K562 (cell line): ENCODE measurements around the gene ERMN. TPM values are rescaled to one million over a fixed set of nuclear protein-coding genes. Genes with fewer than 3 reads are reported as not detected.

Experiments used
- ATAC-seq: fragments of 200-7000 bp; cut with Tn5 transposase; 3 replicates; pipeline ENCODE4 v1.9.1; 2020; ENCODE audit warnings: moderate library complexity
- BruUV-seq: library from RNA; stranded (reverse); fragments of 400-500 nt; replicated peaks from 2 replicates; lab custom pipeline; 2021; lab: Mats Ljungman, UMichigan
- CTCF ChIA-PET: fragments of 300-600 bp; formaldehyde crosslinking; extraction: SDS; loops from one replicate; lab custom pipeline; 2021; ENCODE audit warnings: low intra/inter-chr PET ratio; lab: Yijun Ruan, JAX
- POLR2A ChIA-PET: fragments of 300-600, 350-650 bp; sonication (Branson Sonifier 250); formaldehyde crosslinking; extraction: SDS; loops from one replicate; lab custom pipeline; 2021; ENCODE audit warnings: antibody characterized with exemption, inconsistent platforms; lab: Yijun Ruan, JAX
- DNase-seq, 4 experiments: peaks; one replicate each; pipeline versions ENCODE4 v3.0.0 to v3.0.0-alpha.2; 2011 to 2018; ENCODE audit warnings: low spot score in 3 of 4, mixed read lengths in 3 of 4; ENCODE audit errors: extremely low read depth in 1 of 4
- FAIRE-seq: peaks from 2 replicates; lab custom pipeline; 2011; peaks lifted over from hg19 to GRCh38; lab: Jason Lieb, UNC
- H2AFZ ChIP-seq: 2 replicates; pipeline ENCODE4 v1.6.0; 2011; ENCODE audit warnings: low read depth, low read length, control low read depth, inconsistent platforms
- H3K27ac ChIP-seq: fragments of 200-600 bp; 3 replicates; pipeline ENCODE4 v1.8.0; 2011; ENCODE audit warnings: low read depth, mild to moderate bottlenecking, control low read depth, inconsistent platforms, low read length, moderate library complexity, mixed read lengths; ENCODE audit errors: extremely low read depth
- H3K27me3 ChIP-seq, 2 experiments: fragments of 300-600 bp in 1 of 2; 2 replicates in 1 of 2; 3 replicates in 1 of 2; pipeline versions ENCODE4 v1.6.0 to v1.8.0; 2011; ENCODE audit warnings: inconsistent platforms in 2 of 2, low read length in 2 of 2, mild to moderate bottlenecking in 1 of 2, mixed read lengths in 1 of 2, moderate library complexity in 1 of 2; ENCODE audit not compliant: control insufficient read depth in 2 of 2, insufficient read depth in 2 of 2
- H3K36me3 ChIP-seq: fragments of 300-600 bp; 3 replicates; pipeline ENCODE4 v1.8.0; 2011; ENCODE audit warnings: mild to moderate bottlenecking, low read length, inconsistent platforms; ENCODE audit not compliant: control insufficient read depth, insufficient read depth
- H3K4me1 ChIP-seq, 2 experiments: fragments of 200-600 bp in 1 of 2; replicated peaks in 1 of 2; 2 replicates in 1 of 2; 3 replicates in 1 of 2; pipeline versions ENCODE4 v1.5.1 to v1.8.0; 2011; ENCODE audit warnings: inconsistent platforms in 2 of 2, low read length in 2 of 2, mild to moderate bottlenecking in 1 of 2, mixed read lengths in 1 of 2, moderate library complexity in 1 of 2; ENCODE audit not compliant: control insufficient read depth in 2 of 2, insufficient read depth in 2 of 2
- H3K4me2 ChIP-seq: 2 replicates; pipeline ENCODE4 v1.6.1; 2011; ENCODE audit warnings: low read length, control low read depth, inconsistent platforms, mixed read lengths; ENCODE audit not compliant: insufficient read depth
- H3K4me3 ChIP-seq: fragments of 200-600 bp; sonication (generic), shearing (Covaris generic); 2 replicates; pipeline ENCODE4 v1.5.1; 2016; ENCODE audit warnings: control low read depth, inconsistent platforms
- H3K79me2 ChIP-seq: fragments of 200-600 bp; 3 replicates; pipeline ENCODE4 v1.8.0; 2011; ENCODE audit warnings: low read length, inconsistent platforms; ENCODE audit not compliant: control insufficient read depth, insufficient read depth
- H3K9ac ChIP-seq, 2 experiments: 2 replicates each; pipeline versions ENCODE4 v1.6.0 to v1.6.1; 2011; ENCODE audit warnings: low read depth in 2 of 2, low read length in 2 of 2, control low read depth in 1 of 2, inconsistent platforms in 1 of 2, mild to moderate bottlenecking in 1 of 2, mixed read lengths in 1 of 2; ENCODE audit not compliant: insufficient read depth in 1 of 2
- H3K9me1 ChIP-seq: one replicate; pipeline ENCODE4 v1.6.0; 2011; ENCODE audit warnings: inconsistent platforms, mild to moderate bottlenecking, low read length, moderate library complexity; ENCODE audit not compliant: control insufficient read depth, insufficient read depth
- H3K9me3 ChIP-seq: replicated peaks from 2 replicates; pipeline ENCODE4 v1.5.1; 2011; ENCODE audit warnings: low read depth, low read length, inconsistent platforms; ENCODE audit not compliant: control insufficient read depth, insufficient read depth
- H4K20me1 ChIP-seq: replicated peaks from 2 replicates; pipeline ENCODE4 v1.6.1; 2011; ENCODE audit warnings: low read length, inconsistent platforms, mixed read lengths; ENCODE audit not compliant: control insufficient read depth, insufficient read depth
- CSDE1 ChIP-seq, 2 experiments: fragments of 450-650 bp; IDR thresholded peaks; 2 replicates each; pipeline ENCODE4 v1.6.1; 2016; ENCODE audit warnings: mild to moderate bottlenecking in 1 of 2
- CXXC5 ChIP-seq: fragments of 250-450 bp; sonication (Bioruptor Pico); IDR thresholded peaks from 2 replicates; pipeline ENCODE4 v1.8.0; 2022; ENCODE audit warnings: inconsistent platforms, mild to moderate bottlenecking, moderate library complexity
- KLF13 ChIP-seq: fragments of 450-650 bp; IDR thresholded peaks from 2 replicates; pipeline ENCODE4 v1.6.1; 2016; ENCODE audit warnings: missing genetic modification characterization, low read depth, mild to moderate bottlenecking, missing compliant biosample characterization, moderate library complexity, borderline replicate concordance
- MECOM ChIP-seq: fragments of 250-450 bp; sonication (Bioruptor Pico); IDR thresholded peaks from 2 replicates; pipeline ENCODE4 v1.8.0; 2022; ENCODE audit warnings: inconsistent platforms
- MED1 ChIP-seq: sonication (generic); formaldehyde crosslinking; IDR thresholded peaks from 2 replicates; pipeline ENCODE4 v1.8.1; 2023; ENCODE audit warnings: missing genetic modification reagents, borderline replicate concordance
- RB1 ChIP-seq: fragments of 450-650 bp; IDR thresholded peaks from 2 replicates; pipeline ENCODE4 v1.6.1; 2017; ENCODE audit warnings: low read depth, mild to moderate bottlenecking
- RNF2 ChIP-seq: sonication (generic); IDR thresholded peaks from 2 replicates; pipeline ENCODE4 v1.6.1; 2016
- SNRNP70 ChIP-seq: fragments of 200-400 bp; formaldehyde crosslinking; optimal IDR thresholded peaks from 2 replicates; pipeline ENCODE3; 2017; ENCODE audit warnings: low read depth, low read length
- ZBTB2 ChIP-seq: fragments of 450-650 bp; IDR thresholded peaks from 2 replicates; pipeline ENCODE4 v1.6.1; 2016; ENCODE audit warnings: antibody characterized with exemption
- ZBTB26 ChIP-seq: fragments of 450-650 bp; formaldehyde crosslinking; IDR thresholded peaks from 2 replicates; pipeline ENCODE4 v1.4.0; 2022; ENCODE audit warnings: missing genetic modification characterization
- ZKSCAN3 ChIP-seq: fragments of 250-450 bp; sonication (Bioruptor Pico); IDR thresholded peaks from 2 replicates; pipeline ENCODE4 v1.4.0; 2020
- ZNF57 ChIP-seq: fragments of 450-650 bp; formaldehyde crosslinking; IDR thresholded peaks from 2 replicates; pipeline ENCODE4 v1.4.0; 2020; ENCODE audit warnings: mild to moderate bottlenecking, moderate library complexity
- WGBS: fragments of 100-300 bp; shearing (Covaris generic); methylation state at CpG from one replicate; pipeline ENCODE4 v1.1.6; 2016; ENCODE audit warnings: low coverage, mixed read lengths; ENCODE audit not compliant: insufficient coverage; ENCODE audit errors: missing lambda C conversion rate; 5-methylcytosine and 5-hydroxymethylcytosine counted together
- in situ Hi-C: fragments of 300-500 bp; cut with MboI; formaldehyde crosslinking; loops from 4 replicates; pipeline ENCODE4 v1.15.0; 2018; ENCODE audit warnings: inconsistent platforms, mixed read lengths
- intact Hi-C: fragments of 100-400 bp; cut with micrococcal nuclease; formaldehyde crosslinking; loops from 2 replicates; pipeline ENCODE4 v1.14.2; 2022
- polyA plus RNA-seq, 8 experiments: library from polyadenylated mRNA; depleted of rRNA in 4 of 8; stranded (reverse) in 5 of 8; unstranded in 3 of 8; fragments of >200 nt; fragmentation: Nextera tagmentation in 2 of 8; fragmentation: Illumina TruSeq in 1 of 8; extraction: Ambion mirVana in 2 of 8; extraction: Trizol in 1 of 8; gene quantifications; 2 replicates each; pipeline versions ENCODE4 v1.2.1 to v1.2.3, GENCODE V29; 2011 to 2014; ENCODE audit warnings: inconsistent platforms in 1 of 8, missing spikeins in 1 of 8
- total RNA-seq, 7 experiments: library from RNA; depleted of rRNA in 6 of 7; stranded (reverse); fragments of >200 nt in 6 of 7; fragmentation: Illumina TruSeq in 2 of 7; extraction: Trizol in 2 of 7; gene quantifications; 2 replicates each; pipeline versions ENCODE4 v1.2.1 to v1.2.3, GENCODE V29; 2011 to 2021; ENCODE audit warnings: low replicate concordance in 1 of 7
- TF ChIP-seq, protein P1 (sequence below): sonication (generic); formaldehyde crosslinking; IDR thresholded peaks from 2 replicates; pipeline ENCODE4 v1.8.0; 2022; ENCODE audit warnings: missing genetic modification reagents, mild to moderate bottlenecking, borderline replicate concordance

ERMN gene
- total and polyA plus RNA-seq, 9 of the 15 experiments (the other 6 are each of a cell fraction or from before 2014, with no cell fraction given): 0.03 to 0.11 (median 0.05) TPM; not detected in 3

- BruUV-seq: no TSS peak
- in situ Hi-C loops: no loop called here
- 98% methylated on average over 4 of the region's 4 CpGs for WGBS
Observed at GRCh38 chr2:157296958-157297357, 28.7 kb downstream of the ERMN start.

GRCh38 chr2:157296490-157296889 lies 29.1 kb downstream of the ERMN start:
- DNase-seq (no peak), ATAC-seq (no peak), FAIRE-seq (no peak)
- no peak overlapping the region for H3K4me3 ChIP-seq
- H3K4me2 ChIP-seq: no peak overlapping the region
- CTCF ChIA-PET: no interaction called here
- no peaks in the 10 kb centered on the region for H3K9me1 ChIP-seq
- no peaks in the 10 kb centered on the region for H4K20me1 ChIP-seq
- no TSS peak for BruUV-seq
- no peaks in the 10 kb centered on the region for H3K79me2 ChIP-seq
- intact Hi-C loops: no loop called here
- no peaks in the 10 kb centered on the region for H3K9me3 ChIP-seq
- POLR2A ChIA-PET: interaction anchor here (1.7 kb wide), 1 partner anchor 9 kb away, joined by 6 read pairs; no protein-coding TSS in a partner anchor
- H3K27ac ChIP-seq: no peak overlapping the region
- WGBS: 71% methylated on average over 1 of the region's 1 CpG
- peaks cover 0 to 4% of the 10 kb centered on the region in 2 experiments; a peak in 1 of 5 replicates for H3K4me1 ChIP-seq
- H2AFZ ChIP-seq: no peak overlapping the region
- H3K9ac ChIP-seq: no peak overlapping the region
- peaks cover 76% of the 10 kb centered on the region for H3K36me3 ChIP-seq
- no peaks in the 10 kb centered on the region for H3K27me3 ChIP-seq
- in situ Hi-C loops: no loop called here
- TF ChIP-seq ZNF57 (CRISPR knock-in tag): no peak
- TF ChIP-seq MECOM (CRISPR knock-in tag): no peak
- no peak for TF ChIP-seq RB1
- no peak for TF ChIP-seq SNRNP70
- no peak for TF ChIP-seq ZBTB26 (CRISPR knock-in tag)
- no peak for TF ChIP-seq RNF2
- TF ChIP-seq, protein P1, sequence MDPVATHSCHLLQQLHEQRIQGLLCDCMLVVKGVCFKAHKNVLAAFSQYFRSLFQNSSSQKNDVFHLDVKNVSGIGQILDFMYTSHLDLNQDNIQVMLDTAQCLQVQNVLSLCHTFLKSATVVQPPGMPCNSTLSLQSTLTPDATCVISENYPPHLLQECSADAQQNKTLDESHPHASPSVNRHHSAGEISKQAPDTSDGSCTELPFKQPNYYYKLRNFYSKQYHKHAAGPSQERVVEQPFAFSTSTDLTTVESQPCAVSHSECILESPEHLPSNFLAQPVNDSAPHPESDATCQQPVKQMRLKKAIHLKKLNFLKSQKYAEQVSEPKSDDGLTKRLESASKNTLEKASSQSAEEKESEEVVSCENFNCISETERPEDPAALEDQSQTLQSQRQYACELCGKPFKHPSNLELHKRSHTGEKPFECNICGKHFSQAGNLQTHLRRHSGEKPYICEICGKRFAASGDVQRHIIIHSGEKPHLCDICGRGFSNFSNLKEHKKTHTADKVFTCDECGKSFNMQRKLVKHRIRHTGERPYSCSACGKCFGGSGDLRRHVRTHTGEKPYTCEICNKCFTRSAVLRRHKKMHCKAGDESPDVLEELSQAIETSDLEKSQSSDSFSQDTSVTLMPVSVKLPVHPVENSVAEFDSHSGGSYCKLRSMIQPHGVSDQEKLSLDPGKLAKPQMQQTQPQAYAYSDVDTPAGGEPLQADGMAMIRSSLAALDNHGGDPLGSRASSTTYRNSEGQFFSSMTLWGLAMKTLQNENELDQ (CRISPR knock-in tag): no peak
- no peak for TF ChIP-seq CSDE1 (IDR thresholded peaks at IDR 0.05)
- no peak for TF ChIP-seq CXXC5 (CRISPR knock-in tag)
- TF ChIP-seq ZBTB2: no peak
- no peak for TF ChIP-seq ZKSCAN3
- no peak for TF ChIP-seq KLF13

More at GRCh38 chr2:157296958-157297357, 28.7 kb downstream of the ERMN start:
- intact Hi-C loops: no loop called here
- Histone ChIP-seq H3K27ac (no peak overlapping the region), H2AFZ (no peak overlapping the region), H3K27me3 (no peaks in the 10 kb centered on the region), H3K9me1 (no peaks in the 10 kb centered on the region), H3K4me3 (no peak overlapping the region), H3K9ac (no peak overlapping the region), H3K9me3 (no peaks in the 10 kb centered on the region), H3K79me2 (no peaks in the 10 kb centered on the region), H3K4me2 (no peak overlapping the region), H3K36me3 (peaks cover 76% of the 10 kb centered on the region), H3K4me1 (peaks cover 0 to 8% of the 10 kb centered on the region in 2 experiments; a peak in 1 of 5 replicates), H4K20me1 (no peaks in the 10 kb centered on the region)
- FAIRE-seq: no peak
- ChIA-PET POLR2A (interaction anchor here (1.6 to 2.4 kb wide), 3 partner anchors 9 to 18 kb away, joined by 4 to 8 read pairs (median 6); no protein-coding TSS in a partner anchor), CTCF (no interaction called here)
- no peak for ATAC-seq
- no peak for DNase-seq
- TF ChIP-seq MED1: no peak
